Loucy (cell line): ENCODE data around the gene STK32C.

ENCODE experiments used
- H2AFZ ChIP-seq: fragments of 200-600 bp; sonication (generic); 2 replicates; pipeline ENCODE4 v1.6.0; 2016; ENCODE audit warnings: antibody characterized with exemption, mild to moderate bottlenecking, low read length, moderate library complexity
- H3F3A ChIP-seq: fragments of 200-600 bp; 2 replicates; pipeline ENCODE4 v1.6.0; 2016; ENCODE audit warnings: antibody characterized with exemption, low read depth, mild to moderate bottlenecking
- H3K27me3 ChIP-seq: fragments of 200-600 bp; sonication (generic); 2 replicates; pipeline ENCODE4 v1.6.1; 2014; ENCODE audit warnings: low read length, mild to moderate bottlenecking; ENCODE audit not compliant: insufficient read depth, poor library complexity, severe bottlenecking
- H3K36me3 ChIP-seq: fragments of 200-600 bp; sonication (generic); 2 replicates; pipeline ENCODE4 v1.6.1; 2016; ENCODE audit warnings: low read length; ENCODE audit not compliant: insufficient read depth
- H3K4me1 ChIP-seq: fragments of 200-600 bp; sonication (generic); 2 replicates; pipeline ENCODE4 v1.5.1; 2014; ENCODE audit warnings: low read length, mild to moderate bottlenecking; ENCODE audit not compliant: insufficient read depth, poor library complexity, severe bottlenecking
- H3K4me2 ChIP-seq: fragments of 200-600 bp; sonication (generic); 2 replicates; pipeline ENCODE4 v1.6.0; 2014; ENCODE audit warnings: antibody characterized with exemption, low read length, low read depth, mild to moderate bottlenecking; ENCODE audit not compliant: poor library complexity, severe bottlenecking
- H3K4me3 ChIP-seq: fragments of 200-600 bp; sonication (generic); 2 replicates; pipeline ENCODE4 v1.5.1; 2014; ENCODE audit warnings: low read length, mild to moderate bottlenecking, mixed read lengths; ENCODE audit not compliant: poor library complexity, severe bottlenecking
- H3K79me2 ChIP-seq: fragments of 200-600 bp; sonication (generic); 2 replicates; pipeline ENCODE4 v1.6.1; 2014; ENCODE audit warnings: low read length; ENCODE audit not compliant: insufficient read depth
- H3K9ac ChIP-seq: fragments of 200-600 bp; sonication (generic); 2 replicates; pipeline ENCODE4 v1.6.0; 2014; ENCODE audit warnings: mild to moderate bottlenecking, low read depth, low read length, moderate library complexity; ENCODE audit not compliant: poor library complexity, severe bottlenecking
- H3K9me2 ChIP-seq: fragments of 200-600 bp; sonication (generic); replicated peaks from 2 replicates; pipeline ENCODE4 v1.6.1; 2016; ENCODE audit warnings: low read depth, low read length, mixed read lengths
- H3K9me3 ChIP-seq: fragments of 200-600 bp; sonication (generic); 2 replicates; pipeline ENCODE4 v1.6.1; 2014; ENCODE audit warnings: mild to moderate bottlenecking, antibody characterized with exemption, low read length, low read depth; ENCODE audit not compliant: insufficient read depth
- H4K20me1 ChIP-seq: fragments of 200-600 bp; sonication (generic); 2 replicates; pipeline ENCODE4 v1.6.0; 2014; ENCODE audit warnings: antibody characterized with exemption, low read length, mild to moderate bottlenecking; ENCODE audit not compliant: insufficient read depth, poor library complexity, severe bottlenecking
- CTCF ChIP-seq: fragments of 200-600 bp; sonication (generic); conservative IDR thresholded peaks from 2 replicates; pipeline ENCODE4 v1.5.1; 2014; ENCODE audit warnings: mild to moderate bottlenecking, antibody characterized with exemption, low read length
- EZH2phosphoT487 ChIP-seq: fragments of 200-600 bp; IDR thresholded peaks from 2 replicates; pipeline ENCODE4 v1.6.1; 2018; ENCODE audit warnings: antibody characterized with exemption, mild to moderate bottlenecking, moderate library complexity, borderline replicate concordance

The STK32C gene

GRCh38 chr10:132250481-132251475 lies 57.0 kb downstream of the STK32C start:
- Histone ChIP-seq H3K36me3 (no peaks in the 10 kb centered on the region), H3K4me1 (peaks cover 5% of the 10 kb centered on the region), H3K4me3 (no peak overlapping the region), H3K27me3 (no peaks in the 10 kb centered on the region), H3K4me2 (no peak overlapping the region), H3K9ac (no peak overlapping the region), H2AFZ (no peak overlapping the region), H3K9me3 (no peaks in the 10 kb centered on the region), H3F3A (no peaks in the 10 kb centered on the region), H3K9me2 (no peaks in the 10 kb centered on the region), H4K20me1 (no peaks in the 10 kb centered on the region), H3K79me2 (no peaks in the 10 kb centered on the region)
- no peak for TF ChIP-seq CTCF
- TF ChIP-seq EZH2phosphoT487, result no peak

- TF ChIP-seq EZH2phosphoT487, result no peak
- Histone ChIP-seq H3K9me3 (no peaks in the 10 kb centered on the region), H3K4me2 (no peak overlapping the region), H3K9me2 (no peaks in the 10 kb centered on the region), H3F3A (no peaks in the 10 kb centered on the region), H3K36me3 (no peaks in the 10 kb centered on the region), H3K79me2 (no peaks in the 10 kb centered on the region), H4K20me1 (no peaks in the 10 kb centered on the region), H3K9ac (no peak overlapping the region), H3K27me3 (no peaks in the 10 kb centered on the region), H2AFZ (no peak overlapping the region), H3K4me1 (no peaks in the 10 kb centered on the region), H3K4me3 (no peak overlapping the region)
Measured at GRCh38 chr10:132249824-132250375, 57.9 kb downstream of the STK32C start.

GRCh38 chr10:132249226-132249724 lies 58.5 kb downstream of the STK32C start:
- no peak overlapping the region for H3K4me2 ChIP-seq

More at GRCh38 chr10:132249226-132249724, 58.5 kb downstream of the STK32C start:
- no peaks in the 10 kb centered on the region for H3K36me3 ChIP-seq
- no peak overlapping the region for H2AFZ ChIP-seq
- no peaks in the 10 kb centered on the region for H3K27me3 ChIP-seq
- TF ChIP-seq EZH2phosphoT487 (no peak), CTCF (no peak)
- no peaks in the 10 kb centered on the region for H3K9me2 ChIP-seq
- H4K20me1 ChIP-seq, result no peaks in the 10 kb centered on the region
- H3K4me1 ChIP-seq, result no peaks in the 10 kb centered on the region
- no peak overlapping the region for H3K4me3 ChIP-seq
- no peaks in the 10 kb centered on the region for H3F3A ChIP-seq
- H3K79me2 ChIP-seq, result no peaks in the 10 kb centered on the region
- H3K9me3 ChIP-seq, result no peaks in the 10 kb centered on the region
- H3K9ac ChIP-seq, result no peak overlapping the region
